CD14-positive monocyte (primary cell): ENCODE results near the gene FAM163B. TPM values are rescaled to one million over a fixed set of nuclear protein-coding genes. Genes with fewer than 3 reads are reported as not detected.

Experiments used
- DNase-seq, 3 donors: peaks; one replicate each; pipeline ENCODE4 v3.0.0-alpha.2; 2011 to 2022
- H2AFZ ChIP-seq: 2 replicates; pipeline ENCODE4 v1.6.0; 2012; ENCODE audit warnings: mild to moderate bottlenecking, low read depth, low read length, inconsistent platforms; ENCODE audit not compliant: insufficient read depth, poor library complexity, severe bottlenecking
- H3K27ac ChIP-seq, 2 donors: 1 replicate in 1 of 2; 2 replicates in 1 of 2; pipeline ENCODE4 v1.5.1; 2012 to 2013; ENCODE audit warnings: low read length in 2 of 2, control low read depth in 1 of 2, inconsistent platforms in 1 of 2, low read depth in 1 of 2, mild to moderate bottlenecking in 1 of 2
- H3K27me3 ChIP-seq, 2 donors: one replicate each; pipeline versions ENCODE4 v1.6.0 to v1.6.1; 2011 to 2013; ENCODE audit warnings: low read length in 2 of 2; ENCODE audit not compliant: control insufficient read depth in 2 of 2, insufficient read depth in 2 of 2
- H3K36me3 ChIP-seq, 2 donors: replicated peaks in 1 of 2; 1 replicate in 1 of 2; 2 replicates in 1 of 2; pipeline versions ENCODE4 v1.5.1 to v1.6.1; 2012 to 2013; ENCODE audit warnings: low read length in 2 of 2, control low read depth in 1 of 2, inconsistent platforms in 1 of 2, mild to moderate bottlenecking in 1 of 2; ENCODE audit not compliant: insufficient read depth in 2 of 2, control insufficient read depth in 1 of 2
- H3K4me1 ChIP-seq, 2 donors: 1 replicate in 1 of 2; 2 replicates in 1 of 2; pipeline versions ENCODE4 v1.5.1 to v1.6.1; 2012 to 2013; ENCODE audit warnings: low read length in 2 of 2, control low read depth in 1 of 2, inconsistent platforms in 1 of 2, mild to moderate bottlenecking in 1 of 2, moderate library complexity in 1 of 2; ENCODE audit not compliant: insufficient read depth in 2 of 2, control insufficient read depth in 1 of 2
- H3K4me2 ChIP-seq: replicated peaks from 2 replicates; pipeline ENCODE3; 2012; ENCODE audit warnings: low read length, moderate library complexity, mild to moderate bottlenecking; ENCODE audit not compliant: poor library complexity, severe bottlenecking; ENCODE audit errors: extremely low read depth
- H3K4me3 ChIP-seq, 3 experiments: fragments of 200-600 bp in 1 of 3; sonication (generic) in 1 of 3; replicated peaks in 1 of 3; 1 replicate in 2 of 3; 2 replicates in 1 of 3; pipeline ENCODE4 v1.5.1; 2011 to 2013; ENCODE audit warnings: low read length in 3 of 3, mild to moderate bottlenecking in 3 of 3, control low read depth in 2 of 3, low read depth in 2 of 3, inconsistent platforms in 1 of 3, moderate library complexity in 1 of 3
- H3K79me2 ChIP-seq: 2 replicates; pipeline ENCODE4 v1.6.0; 2012; ENCODE audit warnings: mild to moderate bottlenecking, control low read depth, inconsistent platforms, low read length, moderate library complexity; ENCODE audit not compliant: insufficient read depth
- H3K9ac ChIP-seq: 2 replicates; pipeline ENCODE4 v1.6.0; 2017; ENCODE audit warnings: low read length, mild to moderate bottlenecking; ENCODE audit not compliant: insufficient read depth, poor library complexity, severe bottlenecking
- H3K9me3 ChIP-seq, 2 donors: replicated peaks in 1 of 2; 1 replicate in 1 of 2; 2 replicates in 1 of 2; pipeline versions ENCODE4 v1.5.1 to v1.6.1; 2012 to 2013; ENCODE audit warnings: low read length in 2 of 2, control low read depth in 1 of 2; ENCODE audit not compliant: control insufficient read depth in 1 of 2, insufficient read depth in 1 of 2
- H4K20me1 ChIP-seq: 2 replicates; pipeline ENCODE4 v1.6.0; 2012; ENCODE audit warnings: mild to moderate bottlenecking, low read length, control low read depth, moderate library complexity; ENCODE audit not compliant: insufficient read depth
- H3K27ac Mint-ChIP-seq, 7 donors: one replicate each; pipeline ENCODE4 v1.8.0; 2020; ENCODE audit warnings: mild to moderate bottlenecking in 7 of 7, mixed read lengths in 7 of 7, moderate library complexity in 6 of 7, inconsistent platforms in 2 of 7
- H3K27me3 Mint-ChIP-seq, 3 donors: one replicate each; pipeline ENCODE4 v1.8.0; 2021 to 2022; ENCODE audit warnings: low read depth in 3 of 3, mild to moderate bottlenecking in 3 of 3, mixed read lengths in 3 of 3, moderate library complexity in 3 of 3, inconsistent platforms in 1 of 3
- H3K36me3 Mint-ChIP-seq, 2 donors: one replicate each; pipeline ENCODE4 v1.8.0; 2020; ENCODE audit warnings: mixed read lengths in 2 of 2, inconsistent platforms in 1 of 2, mild to moderate bottlenecking in 1 of 2
- H3K4me1 Mint-ChIP-seq: one replicate; pipeline ENCODE4 v1.8.0; 2020; ENCODE audit warnings: mild to moderate bottlenecking, mixed read lengths
- H3K4me3 Mint-ChIP-seq, 2 donors: one replicate each; pipeline ENCODE4 v1.8.0; 2020; ENCODE audit warnings: mild to moderate bottlenecking in 2 of 2, mixed read lengths in 2 of 2, moderate library complexity in 1 of 2
- H3K9me3 Mint-ChIP-seq, 7 donors: one replicate each; pipeline ENCODE4 v1.8.0; 2020 to 2022; ENCODE audit warnings: mixed read lengths in 7 of 7, mild to moderate bottlenecking in 6 of 7, moderate library complexity in 6 of 7, inconsistent platforms in 2 of 7
- CTCF ChIP-seq: fragments of 200-600 bp; IDR thresholded peaks from one replicate; pipeline ENCODE4 v1.8.0; 2022; ENCODE audit warnings: antibody characterized with exemption, mild to moderate bottlenecking
- WGBS: methylation state at CpG from one replicate; pipeline ENCODE4 v1.1.5; 2013; ENCODE audit warnings: missing lambda C conversion rate; ENCODE audit not compliant: insufficient coverage; 5-methylcytosine and 5-hydroxymethylcytosine counted together
- intact Hi-C, 2 donors: fragments of 100-400 bp; cut with micrococcal nuclease; formaldehyde crosslinking; loops; one replicate each; pipeline versions ENCODE4 v1.15.0 to v1.15.1; 2023
- polyA plus RNA-seq, 3 donors: library from polyadenylated mRNA; depleted of rRNA in 1 of 3; unstranded in 2 of 3; stranded (reverse) in 1 of 3; fragments of 300-500 nt in 2 of 3; fragments of >200 nt in 1 of 3; fragmentation: Illumina TruSeq in 2 of 3; gene quantifications; 1 replicate in 2 of 3; 2 replicates in 1 of 3; pipeline ENCODE4 v1.2.3, GENCODE V29; 2012 to 2021

The FAM163B gene
- polyA plus RNA-seq, 3 donors: not detected

- intact Hi-C loops: no loop called here
- peaks cover 2 to 19% (median 12%) of the 10 kb centered on the region in 3 donors for H3K27me3 Mint-ChIP-seq
- no peaks in the 10 kb centered on the region for H3K4me1 Mint-ChIP-seq
Observed at GRCh38 chr9:133638076-133638475, 28.9 kb upstream of the FAM163B start.

DNA sequence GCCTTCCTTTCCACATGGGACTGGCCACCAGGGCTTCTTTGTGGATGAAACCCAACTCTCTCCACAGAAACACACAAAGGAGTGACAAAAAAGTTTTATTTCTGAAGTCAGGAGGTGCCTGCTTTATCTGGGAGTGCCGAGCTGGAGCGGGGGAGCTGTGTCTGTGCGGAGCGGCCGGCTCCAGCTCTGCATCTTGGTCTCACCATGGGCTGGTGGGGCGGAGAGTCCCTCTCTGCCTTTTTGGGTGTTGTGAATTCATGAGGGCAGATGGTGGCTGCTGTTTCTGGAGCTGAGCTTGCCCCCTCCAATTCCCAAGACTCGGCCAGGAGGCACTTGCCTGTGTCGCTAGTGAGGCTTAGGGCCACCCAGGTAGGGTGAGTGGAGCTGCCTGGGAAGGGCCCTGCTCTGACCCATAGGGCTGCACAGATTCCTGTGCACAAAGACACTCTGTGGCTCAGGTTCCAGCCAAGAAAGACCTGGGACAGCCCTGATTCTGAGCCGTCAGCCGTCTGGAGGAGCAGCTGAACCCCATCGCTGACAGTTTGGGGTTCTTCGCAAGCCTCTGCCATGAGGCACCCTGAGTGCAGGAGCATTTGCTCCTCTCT lies 28.4 kb upstream of the FAM163B start:
- Mint-ChIP-seq H3K4me3 (no peak overlapping the region), H3K4me1 (no peaks in the 10 kb centered on the region), H3K27ac (no peak overlapping the region), H3K9me3 (no peaks in the 10 kb centered on the region), H3K36me3 (no peaks in the 10 kb centered on the region), H3K27me3 (peaks cover 2 to 19% (median 12%) of the 10 kb centered on the region in 3 donors)
- Histone ChIP-seq H3K9me3 (no peaks in the 10 kb centered on the region), H4K20me1 (no peaks in the 10 kb centered on the region), H3K27me3 (no peaks in the 10 kb centered on the region), H3K27ac (no peak overlapping the region), H3K4me2 (no peak overlapping the region), H3K79me2 (no peaks in the 10 kb centered on the region), H2AFZ (no peak overlapping the region), H3K36me3 (no peaks in the 10 kb centered on the region), H3K4me3 (no peak overlapping the region), H3K4me1 (no peaks in the 10 kb centered on the region), H3K9ac (no peak overlapping the region)
- 87% methylated on average over 11 of the region's 12 CpGs for WGBS
- no peak for DNase-seq
- intact Hi-C loops: no loop called here
- no peak for TF ChIP-seq CTCF

More at GRCh38 chr9:133638076-133638475, 28.9 kb upstream of the FAM163B start:
- WGBS: 88% methylated on average over 3 of the region's 8 CpGs
- Histone ChIP-seq H2AFZ (no peak overlapping the region), H3K4me1 (no peaks in the 10 kb centered on the region), H3K27ac (no peak overlapping the region), H3K9me3 (no peaks in the 10 kb centered on the region), H3K79me2 (no peaks in the 10 kb centered on the region), H4K20me1 (no peaks in the 10 kb centered on the region), H3K27me3 (no peaks in the 10 kb centered on the region), H3K36me3 (no peaks in the 10 kb centered on the region), H3K4me2 (no peak overlapping the region), H3K4me3 (no peak overlapping the region), H3K9ac (no peak overlapping the region)
- Mint-ChIP-seq H3K9me3 (no peaks in the 10 kb centered on the region), H3K4me3 (no peak overlapping the region), H3K27ac (no peak overlapping the region), H3K36me3 (no peaks in the 10 kb centered on the region)
- DNase-seq: no peak
- no peak for TF ChIP-seq CTCF
